Nucleus accumbens (tissue), 56 donors: ENCODE measurements around the gene ZNF10.
A peak's percentile ranks its signal among the peaks of the same experiment; 100 is the strongest.

Experiments
- DNase-seq, 56 donors: peaks; one replicate each; lab custom pipeline; 2025; lab: John Stamatoyannopoulos, UW

ZNF10 gene

DNA sequence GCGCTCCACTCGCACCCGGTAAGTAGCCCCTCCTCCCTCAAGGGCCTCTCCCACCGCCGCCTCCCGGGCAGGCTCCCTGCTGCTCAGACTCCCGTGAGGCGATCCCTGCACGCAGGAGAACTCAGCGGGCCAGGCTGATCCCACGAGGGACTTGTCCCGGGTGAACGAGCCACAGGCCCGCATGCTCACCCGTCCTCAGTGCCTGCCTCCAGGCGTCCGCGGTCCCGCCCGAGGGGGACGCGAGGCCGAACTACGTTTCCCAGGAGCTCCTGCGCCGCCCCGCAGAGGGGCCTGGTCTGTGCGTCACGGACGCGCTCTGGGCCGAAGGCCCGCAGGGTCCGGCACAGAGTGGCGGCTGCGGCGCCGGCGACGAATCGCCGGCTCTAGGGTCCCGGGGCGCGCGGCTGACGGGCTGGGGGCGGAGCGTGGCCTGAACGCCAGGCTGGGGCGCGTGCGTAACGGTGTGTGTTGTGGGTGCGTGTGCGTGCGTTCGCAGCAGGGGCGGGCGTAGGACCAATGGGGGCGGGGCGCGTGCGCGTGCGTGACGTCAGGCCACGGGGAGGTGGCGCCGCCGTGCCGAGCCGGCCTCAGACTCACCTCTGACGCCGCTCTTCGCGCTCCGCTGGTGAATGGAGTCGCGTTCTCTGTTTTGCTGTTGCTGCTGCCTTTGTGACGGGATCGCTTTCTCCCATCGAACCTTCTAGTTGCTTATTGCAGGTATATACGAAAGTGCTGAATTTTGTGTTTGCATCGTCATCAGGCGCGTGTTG, at the start of gene ZNF10, which contains the start of gene ZNF891:
Gene ZNF10 (plus strand): TSS at position 590 of the 770 bp plus-strand sequence. CDS start 13,866 bp downstream, outside the sequence.
Gene ZNF891 (minus strand): TSS at position 237 of the 770 bp plus-strand sequence. CDS start 8,356 bp downstream, outside the sequence.
- DNase-seq, result peak; percentile 76 to 98 (median 91)

DNA sequence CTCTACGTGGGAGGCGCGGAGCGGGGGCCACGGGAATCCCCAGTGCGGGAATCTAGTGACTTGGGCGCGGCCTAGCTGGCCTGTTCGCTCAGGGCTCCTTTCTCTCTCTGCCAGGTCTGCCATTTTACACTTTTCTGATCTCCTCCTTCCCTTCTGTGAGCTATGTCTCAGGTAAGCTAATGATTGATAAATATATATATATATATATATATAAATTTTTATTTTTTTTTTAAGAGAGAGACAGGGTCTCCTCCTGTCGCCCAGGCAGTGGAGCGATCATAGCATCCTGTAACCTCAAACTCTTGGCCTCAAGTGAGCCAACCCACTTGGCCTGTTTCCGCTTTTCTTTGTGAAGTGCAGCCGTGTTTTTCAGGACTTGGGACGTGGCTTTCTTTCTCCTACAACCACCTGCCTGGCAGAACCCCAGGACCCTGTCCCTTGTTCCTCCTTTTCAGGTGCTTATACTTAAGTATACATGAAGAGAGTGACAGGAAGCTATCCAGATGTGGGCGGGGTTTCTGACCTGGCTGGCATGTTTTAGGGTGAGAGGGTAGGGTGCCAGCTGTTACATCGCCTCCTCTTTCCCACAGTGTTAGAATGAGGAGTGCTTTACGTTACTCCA, 49.2 kb upstream of the ZNF10 start:
- peak in 1 of 56 donors; percentile 11 for DNase-seq

DNA sequence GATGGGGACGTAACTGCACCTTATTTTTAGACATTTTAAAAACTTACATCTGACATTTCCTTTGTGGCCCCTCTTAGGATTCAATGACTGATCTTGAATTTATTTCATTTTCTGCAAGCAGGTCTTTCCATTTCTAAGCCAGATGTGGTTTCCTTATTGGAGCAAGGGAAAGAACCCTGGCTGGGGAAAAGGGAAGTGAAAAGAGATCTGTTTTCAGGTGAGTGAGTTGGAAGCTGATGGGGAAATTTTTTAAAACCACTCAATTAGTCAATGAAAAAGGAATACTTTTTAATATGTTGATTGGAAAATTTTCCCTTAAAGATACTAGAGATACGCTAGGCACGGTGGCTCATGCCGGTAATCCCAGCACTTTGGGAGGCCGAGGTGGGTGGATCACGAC, 47.1 kb upstream of the ZNF10 start:
- DNase-seq, result no peak

DNA sequence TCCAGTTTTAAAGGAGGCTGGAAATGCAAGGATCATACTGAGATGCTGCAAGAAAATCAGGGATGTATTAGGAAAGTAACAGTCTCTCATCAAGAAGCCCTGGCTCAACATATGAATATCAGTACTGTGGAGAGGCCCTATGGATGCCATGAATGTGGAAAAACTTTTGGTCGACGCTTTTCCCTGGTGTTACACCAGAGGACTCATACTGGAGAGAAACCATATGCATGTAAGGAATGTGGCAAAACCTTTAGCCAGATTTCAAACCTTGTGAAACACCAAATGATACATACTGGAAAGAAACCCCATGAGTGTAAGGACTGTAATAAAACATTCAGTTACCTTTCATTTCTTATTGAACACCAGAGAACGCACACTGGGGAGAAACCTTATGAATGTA, 24.8 kb upstream of the ZNF10 start:
- no peak for DNase-seq

DNA sequence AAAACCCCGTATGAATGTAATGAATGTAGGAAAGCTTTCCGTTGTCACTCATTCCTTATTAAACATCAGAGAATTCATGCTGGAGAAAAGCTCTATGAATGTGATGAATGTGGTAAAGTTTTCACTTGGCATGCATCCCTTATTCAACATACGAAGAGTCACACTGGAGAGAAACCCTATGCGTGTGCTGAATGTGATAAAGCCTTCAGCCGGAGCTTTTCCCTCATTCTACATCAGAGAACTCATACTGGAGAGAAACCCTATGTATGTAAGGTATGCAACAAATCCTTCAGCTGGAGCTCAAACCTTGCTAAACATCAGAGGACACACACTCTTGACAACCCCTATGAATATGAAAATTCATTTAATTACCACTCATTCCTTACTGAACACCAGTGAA, 24.2 kb upstream of the ZNF10 start:
- no peak for DNase-seq

DNA sequence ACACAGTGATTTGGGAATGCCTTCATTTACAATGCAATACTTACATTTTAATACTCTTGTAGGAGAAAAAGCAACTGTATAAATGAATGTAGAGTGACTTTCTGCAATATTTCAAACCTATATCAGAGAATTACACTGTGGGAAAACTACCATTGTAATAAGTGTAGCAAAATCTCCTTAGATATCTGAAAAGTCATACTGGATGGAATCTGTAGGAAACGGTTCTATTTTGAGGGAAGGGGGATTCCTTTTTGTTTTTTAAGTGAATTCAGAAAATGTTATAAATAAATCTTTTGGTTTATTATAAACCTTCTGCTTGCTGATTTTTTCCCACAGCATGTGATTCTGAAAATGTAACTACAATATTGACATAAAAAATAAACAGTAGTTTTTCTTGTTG, 23.3 kb upstream of the ZNF10 start:
- DNase-seq, result no peak

DNA sequence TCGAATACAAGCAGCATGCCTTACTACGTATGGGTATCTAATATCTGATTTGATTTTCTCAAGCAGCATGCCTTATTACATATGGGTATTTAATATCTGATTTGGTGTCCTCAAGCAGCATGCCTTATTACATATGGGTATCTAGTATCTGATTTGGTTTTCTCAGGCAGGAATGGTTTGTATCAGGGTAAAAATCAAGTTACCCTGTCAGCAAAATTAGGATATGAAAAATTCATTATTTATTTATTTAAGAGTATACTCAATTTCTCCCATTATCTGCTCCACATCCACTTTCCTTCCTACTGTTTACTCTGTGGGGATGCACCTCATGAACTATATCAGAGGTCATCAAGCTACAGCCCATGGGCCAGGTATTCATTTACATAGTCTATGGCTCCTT, 22.3 kb upstream of the ZNF10 start:
- DNase-seq, result no peak

DNA sequence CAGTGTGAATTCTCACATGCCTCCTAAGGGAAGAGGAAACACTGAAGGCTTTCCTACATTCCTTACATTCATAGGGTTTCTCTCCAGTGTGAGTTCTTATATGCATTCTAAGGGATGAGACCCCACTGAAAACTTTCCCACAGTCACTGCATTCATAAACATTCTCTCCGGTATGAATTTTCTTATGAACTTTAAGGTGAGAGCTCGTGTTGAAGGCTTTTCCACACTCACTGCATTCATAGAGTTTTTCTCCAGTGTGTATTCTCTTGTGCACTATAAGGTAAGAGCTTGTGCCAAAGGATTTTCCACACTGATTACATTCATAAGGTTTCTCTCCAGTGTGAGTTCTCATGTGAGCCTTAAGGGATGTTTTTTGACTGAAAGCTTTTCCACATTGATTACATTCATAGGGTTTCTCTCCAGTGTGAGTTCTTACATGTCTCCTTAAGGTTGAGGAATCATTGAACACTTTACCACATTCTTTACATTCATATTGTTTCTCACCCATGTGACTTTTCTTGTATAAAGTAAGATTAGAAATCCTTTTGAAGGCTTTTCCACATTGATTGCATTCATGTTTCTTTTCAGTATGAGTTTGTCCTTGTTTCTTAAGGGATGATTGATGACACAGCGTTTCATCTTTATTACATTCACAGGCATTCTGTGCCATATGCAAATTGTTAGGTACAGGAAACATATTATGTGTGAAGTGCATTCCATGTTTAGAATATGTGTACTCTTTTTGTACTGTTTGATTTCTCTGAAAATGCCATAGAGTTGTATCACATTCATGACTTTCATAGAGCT, 9.8 kb upstream of the ZNF10 start:
- no peak for DNase-seq

DNA sequence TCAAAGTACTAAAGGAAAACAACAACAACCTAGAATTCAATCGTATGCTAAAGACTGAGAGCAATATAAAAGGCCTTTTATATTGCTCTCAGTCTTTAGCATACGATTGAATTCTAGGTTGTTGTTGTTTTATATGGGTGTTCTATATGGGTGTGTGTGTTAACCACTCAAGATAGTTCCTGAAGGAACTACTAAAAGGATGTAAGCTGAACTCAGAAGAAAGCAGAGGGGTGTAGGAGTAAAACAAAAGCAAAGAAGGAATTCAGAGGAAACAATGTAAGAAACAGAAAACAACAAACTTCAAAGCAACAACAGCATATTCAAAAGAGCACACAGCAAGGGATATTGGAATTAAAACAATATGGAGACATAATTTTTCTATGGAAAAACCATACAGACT, 5.8 kb upstream of the ZNF10 start:
- no peak for DNase-seq

DNA sequence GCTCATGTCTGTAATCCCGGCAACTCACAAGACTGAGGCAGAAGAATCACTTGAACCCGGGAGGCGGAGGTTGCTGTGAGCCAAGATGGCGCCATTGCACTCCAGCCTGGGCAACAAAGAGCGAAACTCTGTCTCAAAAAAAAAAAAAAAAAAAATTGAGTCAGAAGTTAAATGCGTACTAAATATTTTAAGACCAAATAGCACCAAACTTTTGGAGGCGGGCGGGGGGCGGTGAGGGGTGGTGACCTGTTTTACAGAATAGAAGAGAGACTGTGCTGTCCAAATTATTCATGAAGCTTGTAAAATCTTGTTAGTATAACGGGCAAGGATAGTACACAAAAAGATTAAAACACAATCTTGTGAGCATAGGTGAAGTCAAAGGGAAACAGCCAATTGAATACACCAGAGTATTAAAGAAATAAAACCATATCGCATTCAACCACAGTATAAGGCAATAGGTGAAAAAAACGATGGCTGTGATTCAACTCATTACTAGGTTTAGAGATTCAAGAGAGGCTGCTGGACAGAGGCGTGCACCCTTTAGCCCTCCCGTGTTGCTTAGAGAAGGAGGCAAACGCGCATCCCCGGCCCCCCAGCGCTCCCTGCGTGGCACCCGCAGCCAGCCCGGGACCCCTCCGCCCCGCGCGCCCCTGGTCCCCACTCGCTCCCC, 924 bp upstream of the ZNF10 start:
- peak in 2 of 56 donors; percentile 3 to 4 for DNase-seq

DNA sequence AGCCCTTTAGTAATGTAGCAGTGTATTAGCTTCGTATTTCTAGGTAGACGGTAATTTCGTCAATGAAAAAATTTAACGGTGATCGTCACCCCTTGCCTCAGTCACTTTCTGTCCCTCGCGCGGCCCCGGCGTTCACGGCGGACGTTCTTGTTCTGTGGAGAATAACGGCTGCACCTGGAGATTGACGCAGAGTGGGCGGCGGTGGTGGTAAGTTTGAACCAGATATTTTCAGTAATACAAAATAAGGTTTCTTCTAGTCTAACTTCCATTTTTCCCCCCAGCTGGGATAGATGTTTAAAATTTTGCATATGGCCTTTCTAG, 341 bp downstream of the ZNF10 start:
- peak in 28 of 56 donors; percentile 5 to 79 (median 46) for DNase-seq

DNA sequence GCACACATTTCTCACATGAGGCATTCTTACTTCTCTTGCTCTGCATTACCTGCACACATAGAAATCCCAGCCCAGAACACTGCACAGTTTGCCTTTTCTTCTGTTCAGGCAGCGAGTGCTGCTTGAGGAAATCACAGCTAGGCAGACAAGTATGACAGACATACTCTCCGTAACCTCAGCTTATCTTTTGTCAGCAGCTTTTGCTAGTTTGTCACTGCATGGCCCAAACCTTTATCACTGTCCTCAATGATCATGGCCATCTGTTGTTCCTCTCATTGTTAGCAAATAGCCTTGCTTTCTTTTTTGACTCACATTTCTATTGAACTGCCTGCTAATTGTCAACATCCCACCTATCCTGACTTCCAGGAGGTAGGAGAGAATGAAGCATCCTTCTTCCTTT, 5.3 kb downstream of the ZNF10 start:
- no peak for DNase-seq

DNA sequence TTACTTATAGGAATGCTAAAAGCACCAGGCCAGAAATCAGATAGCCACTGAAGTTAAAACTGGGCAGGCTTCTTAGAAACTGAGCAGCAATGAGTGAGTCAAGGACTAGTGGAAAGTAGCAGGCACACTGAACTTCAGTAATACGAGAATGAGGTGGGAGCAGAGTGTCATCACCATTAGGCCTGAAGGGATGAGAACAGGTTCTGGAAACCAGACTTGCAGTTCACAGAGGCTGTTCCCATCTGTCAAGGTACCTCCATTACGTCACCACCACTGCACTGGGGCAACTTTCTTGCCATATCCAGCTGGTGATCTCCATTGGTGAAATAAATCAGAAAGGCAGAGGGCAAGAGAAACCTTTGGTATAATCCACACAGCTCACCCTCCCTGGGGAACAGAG, 15.6 kb downstream of the ZNF10 start:
- no peak for DNase-seq

DNA sequence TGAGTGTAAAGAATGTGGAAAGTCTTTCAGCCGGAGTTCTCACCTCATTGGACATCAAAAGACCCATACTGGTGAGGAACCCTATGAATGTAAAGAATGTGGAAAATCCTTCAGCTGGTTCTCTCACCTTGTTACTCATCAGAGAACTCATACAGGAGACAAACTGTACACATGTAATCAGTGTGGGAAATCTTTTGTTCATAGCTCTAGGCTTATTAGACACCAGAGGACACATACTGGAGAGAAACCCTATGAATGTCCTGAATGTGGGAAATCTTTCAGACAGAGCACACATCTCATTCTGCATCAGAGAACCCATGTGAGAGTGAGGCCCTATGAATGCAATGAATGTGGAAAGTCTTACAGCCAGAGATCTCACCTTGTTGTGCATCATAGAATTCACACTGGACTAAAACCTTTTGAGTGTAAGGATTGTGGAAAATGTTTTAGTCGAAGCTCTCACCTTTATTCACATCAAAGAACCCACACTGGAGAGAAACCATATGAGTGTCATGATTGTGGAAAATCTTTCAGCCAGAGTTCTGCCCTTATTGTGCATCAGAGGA, 25.8 kb downstream of the ZNF10 start:
- no peak for DNase-seq

DNA sequence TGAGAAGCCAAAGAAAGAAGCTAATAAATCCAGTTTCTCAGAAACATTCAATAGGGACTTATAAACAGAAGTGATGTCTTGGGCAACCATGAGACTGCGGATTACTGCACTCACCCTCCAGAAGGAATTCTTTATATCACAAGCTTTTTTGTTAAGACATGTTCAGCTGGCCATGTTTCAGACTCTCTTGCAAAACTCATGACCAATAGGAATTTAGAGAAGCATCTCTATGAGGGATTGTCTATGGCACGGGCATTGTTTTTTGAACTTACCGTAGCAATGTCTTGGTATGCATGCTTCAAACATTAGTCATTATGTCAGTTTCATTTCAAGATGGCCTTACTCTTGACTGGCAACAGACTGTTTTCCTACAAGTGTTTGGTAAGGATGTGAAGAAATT, 35.3 kb downstream of the ZNF10 start:
- DNase-seq, result no peak

DNA sequence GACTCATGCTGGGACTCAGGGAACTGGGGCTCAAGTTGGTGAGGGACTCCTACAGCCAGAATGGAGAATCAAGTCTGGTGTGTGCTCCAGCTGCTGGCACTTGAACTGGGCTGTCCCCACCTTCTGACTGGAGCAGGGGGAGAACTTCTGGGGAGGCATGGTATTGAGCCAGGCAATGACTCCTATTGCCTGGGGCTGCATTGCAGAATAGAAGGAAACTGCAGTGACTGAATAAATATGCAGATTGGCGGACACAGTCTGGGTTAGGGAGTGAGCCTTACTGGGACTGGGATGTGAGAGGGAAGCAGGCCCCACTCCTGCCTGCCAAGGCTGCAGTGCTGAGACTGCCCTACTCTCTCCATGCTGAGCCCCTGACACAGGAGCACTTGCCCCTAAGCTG, 42.1 kb downstream of the ZNF10 start:
- no peak for DNase-seq

DNA sequence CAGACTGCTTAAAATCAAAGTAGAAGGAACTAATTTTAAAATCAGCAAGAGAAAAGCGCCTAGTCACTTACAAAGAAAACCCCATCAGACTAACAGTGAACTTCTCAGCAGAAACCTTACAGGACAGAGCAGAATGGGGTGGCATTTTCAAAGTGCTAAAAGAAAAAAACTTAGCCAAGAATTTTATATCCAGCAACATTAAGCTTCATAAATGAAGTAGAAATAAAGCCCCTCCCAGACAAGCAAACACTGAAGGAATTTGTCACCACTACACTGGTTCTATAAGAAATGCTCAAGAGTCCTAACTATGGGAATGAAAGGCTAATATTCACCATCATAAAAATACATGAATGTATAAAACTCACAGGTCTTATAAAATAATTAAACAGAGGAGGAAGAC, 44.5 kb downstream of the ZNF10 start:
- no peak for DNase-seq

DNA sequence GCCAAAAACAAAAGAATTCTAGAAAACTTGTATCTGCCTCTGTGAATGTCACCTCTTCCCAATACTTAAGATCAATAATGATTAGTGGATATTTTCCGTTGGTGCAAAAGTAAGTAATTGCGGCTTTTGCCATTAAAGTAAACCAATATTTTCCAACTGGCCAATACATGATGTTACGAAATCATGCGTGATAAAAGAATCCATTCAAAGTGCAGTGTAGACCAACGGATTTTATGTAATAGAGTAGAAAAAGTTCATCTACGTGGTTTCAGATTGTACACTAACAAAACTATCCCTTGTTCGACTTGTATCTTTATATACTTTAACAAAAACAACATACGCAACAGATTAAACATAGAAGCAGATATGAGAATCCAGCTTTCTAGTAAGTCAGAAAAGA, 50.2 kb downstream of the ZNF10 start:
- DNase-seq, result no peak

DNA sequence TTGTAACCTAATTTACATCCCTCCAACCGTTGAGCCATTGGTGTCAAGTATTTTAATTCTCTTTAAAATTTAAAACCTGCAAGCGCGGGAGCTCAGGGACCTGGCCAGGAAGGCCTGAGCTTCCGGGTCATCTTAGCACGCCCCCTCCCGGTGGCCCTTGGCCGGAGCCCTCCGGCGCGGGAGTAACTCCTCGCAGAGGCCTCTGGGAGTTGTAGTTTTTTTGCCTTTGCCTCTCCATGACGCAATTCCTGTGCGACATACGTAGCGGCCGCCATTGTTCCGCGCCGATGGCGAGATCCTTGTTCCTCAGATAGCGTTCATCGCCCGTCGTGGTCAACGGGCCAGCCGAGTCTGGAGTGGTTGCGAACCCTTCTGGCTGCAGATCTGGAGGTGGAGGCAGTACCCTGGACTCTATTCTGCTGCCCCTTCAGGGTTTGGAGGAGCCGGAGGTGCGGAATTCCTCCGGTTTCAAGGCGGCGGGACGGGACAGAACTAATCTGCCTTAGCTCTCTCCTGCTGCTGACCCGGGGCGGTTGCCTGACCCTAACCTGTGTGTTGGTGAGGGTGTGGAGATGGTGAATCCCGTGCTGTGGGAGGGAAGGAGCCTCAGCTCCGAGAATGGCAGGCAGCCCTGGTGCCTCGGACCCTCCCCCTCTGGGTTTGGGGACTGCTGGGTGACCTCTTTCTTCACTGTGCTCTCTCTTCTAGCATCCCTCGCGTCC, 51.0 kb downstream of the ZNF10 start, which contains the start of gene ZNF268:
Gene ZNF268 (plus strand): TSS at position 258 of the 722 bp plus-strand sequence. CDS start 503 bp downstream, outside the sequence.
- DNase-seq, result peak in 55 of 56 donors; percentile 37 to 93 (median 81)

DNA sequence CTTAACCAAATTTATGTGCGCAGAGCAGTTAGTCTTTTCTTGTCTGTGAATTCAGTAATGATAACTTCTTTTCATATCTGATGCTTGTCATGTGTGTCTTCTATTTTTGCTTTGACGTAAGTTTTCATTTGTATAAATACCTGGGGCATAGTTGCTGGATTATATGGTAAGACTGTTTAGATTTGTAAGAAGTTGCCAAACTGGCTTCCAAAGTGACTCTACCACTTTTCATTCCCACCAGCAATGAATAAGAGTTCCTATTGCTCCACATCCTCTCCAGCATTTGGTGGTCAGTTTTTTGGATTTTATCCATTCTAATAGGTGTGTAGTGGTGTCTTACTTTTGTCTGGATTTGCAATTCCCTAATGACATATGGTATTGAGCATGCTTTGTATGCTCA, 59.7 kb downstream of the ZNF10 start:
- DNase-seq, result no peak
